NCI-H82 (cell line): ENCODE results near the gene ZNF722.
A peak's percentile ranks its signal among the peaks of the same experiment; 100 is the strongest.
"Not testable (repeated sequence)": the region's sequence is repeated elsewhere in the genome, so short reads cannot be mapped to it uniquely, and the experiment has no call there.

Source experiments
- DNase-seq: peaks from one replicate; lab custom pipeline; 2025; lab: John Stamatoyannopoulos, UW

The ZNF722 gene

DNA sequence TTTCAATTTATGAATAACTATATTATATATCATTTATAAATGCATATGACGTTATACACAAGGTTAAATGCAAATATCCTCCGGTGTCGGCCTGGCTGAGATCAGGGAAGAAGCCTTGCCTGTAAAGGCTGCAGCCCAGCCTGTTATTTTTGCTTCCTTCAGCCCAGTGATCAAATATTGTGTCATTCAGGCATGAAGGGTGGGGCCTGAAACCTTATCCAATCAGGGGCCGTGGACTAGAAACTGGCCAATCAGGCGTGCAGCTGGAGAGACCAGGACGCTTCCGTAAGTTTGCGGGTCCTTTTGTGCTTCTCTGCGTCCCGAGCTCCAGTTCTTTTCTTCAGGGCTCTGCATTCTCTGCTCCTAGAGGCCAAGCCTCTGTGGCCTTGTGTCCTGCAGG is at the start of gene ZNF722:
TSS of gene ZNF722 (plus strand) at position 301 of the 400 bp plus-strand sequence. CDS start 113 bp downstream, outside the sequence.
- no peak for DNase-seq

DNA sequence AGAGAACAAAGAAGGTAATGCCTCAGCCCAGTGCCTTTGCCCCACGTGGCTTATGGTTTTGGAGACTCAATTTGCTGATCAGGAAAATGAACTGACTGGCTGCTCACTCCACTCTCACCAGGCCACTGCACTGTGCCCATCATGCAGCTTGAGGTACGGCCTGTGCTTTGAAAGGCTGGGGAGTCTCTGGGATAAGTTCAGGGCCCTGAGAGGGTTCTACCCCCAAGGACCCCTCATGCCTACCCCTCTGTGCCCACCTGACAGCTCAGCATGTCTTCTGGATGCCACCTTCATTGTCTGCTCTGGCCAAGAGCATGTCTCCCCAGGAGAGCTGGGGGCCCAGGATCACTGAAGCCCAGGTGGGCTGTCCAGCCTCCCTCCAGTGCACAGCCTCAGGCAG is 45.5 kb upstream of the ZNF722 start:
- DNase-seq = no peak

GRCh38 chr7:63968629-63969028 is 30.0 kb upstream of the ZNF722 start:
- no peak for DNase-seq

- DNase-seq = not testable (repeated sequence)
Observed at GRCh38 chr7:64015496-64015895, 16.8 kb downstream of the ZNF722 start.

GRCh38 chr7:64035388-64035787 is 36.7 kb downstream of the ZNF722 start:
- no peak for DNase-seq

DNA sequence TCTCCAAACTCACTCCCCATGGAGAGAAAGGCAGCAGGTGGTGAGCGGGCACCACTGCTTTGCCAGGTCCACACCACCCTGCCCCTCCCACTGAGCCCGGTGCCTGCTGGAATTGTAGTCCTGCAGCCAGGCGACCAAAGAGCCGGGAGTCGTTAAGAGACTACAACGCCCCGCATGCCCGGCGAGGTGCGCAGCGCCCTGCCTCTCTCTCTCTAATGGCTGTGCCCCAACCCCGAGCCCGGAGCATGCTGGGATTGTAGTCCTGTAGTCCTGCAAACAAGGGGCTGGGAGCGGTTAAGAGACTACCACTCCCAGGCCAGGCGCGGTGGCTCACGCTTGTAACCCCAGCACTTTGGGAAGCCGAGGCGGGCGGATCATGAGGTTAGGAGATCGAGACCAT is 38.4 kb downstream of the ZNF722 start:
- no peak for DNase-seq

- DNase-seq = peak; percentile 16
Observed at GRCh38 chr7:64045301-64046040, 46.8 kb downstream of the ZNF722 start, which contains the start of gene ZNF727. ZNF727 (plus strand) TSS chr7:64045434; CDS start chr7:64045622, 188 bp downstream.

- DNase-seq = no peak
Observed at GRCh38 chr7:64046041-64046389, 47.4 kb downstream of the ZNF722 start.
